Neuron (in vitro differentiated cells): Measurements from ENCODE around the gene PARD3B.
"Not testable (repeated sequence)": the region's sequence is repeated elsewhere in the genome, so short reads cannot be mapped to it uniquely, and the experiment has no call there.

Source experiments
- H2AFZ ChIP-seq: one replicate; pipeline ENCODE4 v1.6.1; 2013; ENCODE audit warnings: low read depth, mild to moderate bottlenecking, inconsistent platforms, low read length, moderate library complexity
- H3K27me3 ChIP-seq: one replicate; pipeline ENCODE4 v1.6.1; 2013; ENCODE audit warnings: low read length; ENCODE audit not compliant: insufficient read depth
- H3K36me3 ChIP-seq: one replicate; pipeline ENCODE4 v1.6.1; 2013; ENCODE audit warnings: low read length; ENCODE audit not compliant: insufficient read depth
- H3K4me1 ChIP-seq: one replicate; pipeline ENCODE4 v1.6.1; 2013; ENCODE audit warnings: low read length; ENCODE audit not compliant: insufficient read depth
- H3K4me3 ChIP-seq: 2 replicates; pipeline ENCODE4 v1.5.1; 2013; ENCODE audit warnings: mild to moderate bottlenecking, low read length, moderate library complexity
- H3K9me3 ChIP-seq: one replicate; pipeline ENCODE4 v1.6.1; 2013; ENCODE audit warnings: low read length

The PARD3B gene

GRCh38 chr2:205218816-205219215, 673.5 kb downstream of the PARD3B start:
- H3K4me3 ChIP-seq, H3K36me3 ChIP-seq, H2AFZ ChIP-seq, H3K9me3 ChIP-seq, H3K4me1 ChIP-seq, H3K27me3 ChIP-seq: not testable (repeated sequence)

GRCh38 chr2:205220559-205220958, 675.3 kb downstream of the PARD3B start:
- Histone ChIP-seq H3K27me3 (no peaks in the 10 kb centered on the region), H3K4me3 (no peak overlapping the region), H3K9me3 (no peaks in the 10 kb centered on the region), H2AFZ (no peak overlapping the region), H3K4me1 (no peaks in the 10 kb centered on the region), H3K36me3 (no peaks in the 10 kb centered on the region)

DNA sequence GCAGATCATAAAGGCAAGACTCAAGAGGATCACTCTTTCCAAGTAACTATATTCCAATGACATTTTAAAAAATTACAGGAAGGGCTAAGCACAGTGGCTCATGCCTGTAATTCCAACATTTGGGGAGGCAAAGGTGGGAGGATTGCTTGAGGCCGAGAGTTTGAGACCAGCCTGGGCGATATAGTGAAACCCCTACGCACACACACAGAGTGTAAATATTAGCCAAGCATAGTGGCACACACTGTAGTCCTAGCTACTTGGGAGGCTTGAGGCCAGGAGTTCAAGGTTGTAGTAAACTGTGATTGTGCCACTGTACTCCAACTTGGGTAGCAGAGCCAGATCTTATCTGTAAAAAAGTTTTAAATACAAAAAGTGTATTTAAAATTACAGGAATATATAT, 686.8 kb downstream of the PARD3B start:
- Histone ChIP-seq H3K9me3 (peaks cover 1% of the 10 kb centered on the region), H3K27me3 (no peaks in the 10 kb centered on the region), H3K4me1 (no peaks in the 10 kb centered on the region), H3K36me3 (peaks cover 3% of the 10 kb centered on the region), H2AFZ (no peak overlapping the region), H3K4me3 (no peak overlapping the region)

- no peaks in the 10 kb centered on the region for H3K27me3 ChIP-seq
- peaks cover under 1% of the 10 kb centered on the region for H3K9me3 ChIP-seq
- peaks cover 3% of the 10 kb centered on the region for H3K36me3 ChIP-seq
- no peaks in the 10 kb centered on the region for H3K4me1 ChIP-seq
- H3K4me3 ChIP-seq, result no peak overlapping the region
- no peak overlapping the region for H2AFZ ChIP-seq
Measured at GRCh38 chr2:205235434-205235833, 690.2 kb downstream of the PARD3B start.

- H2AFZ ChIP-seq, result no peak overlapping the region
- no peaks in the 10 kb centered on the region for H3K4me1 ChIP-seq
- H3K9me3 ChIP-seq, result no peaks in the 10 kb centered on the region
- H3K27me3 ChIP-seq, result no peaks in the 10 kb centered on the region
- no peak overlapping the region for H3K4me3 ChIP-seq
- no peaks in the 10 kb centered on the region for H3K36me3 ChIP-seq
Measured at GRCh38 chr2:205237524-205237923, 692.2 kb downstream of the PARD3B start.

GRCh38 chr2:205245001-205245400, 699.7 kb downstream of the PARD3B start:
- Histone ChIP-seq H3K9me3 (no peaks in the 10 kb centered on the region), H3K4me3 (no peak overlapping the region), H3K4me1 (no peaks in the 10 kb centered on the region), H3K36me3 (no peaks in the 10 kb centered on the region), H2AFZ (no peak overlapping the region), H3K27me3 (no peaks in the 10 kb centered on the region)

- no peak overlapping the region for H2AFZ ChIP-seq
- no peaks in the 10 kb centered on the region for H3K4me1 ChIP-seq
- H3K27me3 ChIP-seq, result no peaks in the 10 kb centered on the region
- no peaks in the 10 kb centered on the region for H3K9me3 ChIP-seq
- no peaks in the 10 kb centered on the region for H3K36me3 ChIP-seq
- no peak overlapping the region for H3K4me3 ChIP-seq
Measured at GRCh38 chr2:205245652-205246051, 700.4 kb downstream of the PARD3B start.

DNA sequence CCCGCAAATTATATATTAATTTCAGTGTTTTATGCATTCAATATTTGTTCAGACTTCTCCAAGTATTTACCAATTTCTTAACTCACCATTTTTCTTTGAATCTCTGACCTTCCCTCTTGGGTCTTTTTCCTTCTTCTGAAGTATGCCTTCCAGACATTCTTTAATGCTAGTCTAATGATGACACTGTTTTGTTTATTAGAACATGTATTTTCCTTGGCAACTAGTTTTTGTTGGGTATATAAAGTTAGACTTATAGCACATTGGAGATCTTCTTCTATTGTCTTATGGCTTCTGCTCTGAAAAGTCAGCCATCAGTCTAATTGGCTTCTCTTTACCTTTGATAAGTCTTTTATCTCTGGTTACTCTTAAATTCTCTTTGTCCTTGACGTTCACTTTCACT, 713.8 kb downstream of the PARD3B start:
- Histone ChIP-seq H3K9me3 (no peaks in the 10 kb centered on the region), H3K4me3 (no peak overlapping the region), H3K4me1 (no peaks in the 10 kb centered on the region), H3K36me3 (no peaks in the 10 kb centered on the region), H2AFZ (no peak overlapping the region), H3K27me3 (no peaks in the 10 kb centered on the region)

DNA sequence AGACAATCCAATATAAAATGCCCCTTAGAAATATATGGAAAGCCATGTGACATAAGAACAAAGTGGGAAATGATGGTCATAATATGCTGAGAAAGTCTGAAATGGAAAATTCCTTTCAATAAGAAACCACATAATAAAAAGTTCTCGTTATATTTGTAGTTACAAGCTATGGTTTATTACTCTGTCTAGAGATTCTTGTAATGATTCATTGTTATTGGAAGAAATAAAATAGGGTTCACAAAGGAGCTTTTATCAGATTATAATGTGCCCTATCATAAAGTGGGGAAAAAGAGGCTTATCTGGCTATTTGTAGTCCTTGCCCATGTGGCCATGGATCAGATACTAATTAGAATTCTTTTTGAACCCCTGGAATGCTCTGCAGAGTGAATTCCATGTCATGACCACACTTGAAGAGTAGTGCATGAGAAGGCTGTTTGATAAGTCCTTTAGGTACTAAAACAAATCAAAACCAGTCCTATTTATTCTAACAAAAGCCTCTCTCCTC, 716.3 kb downstream of the PARD3B start:
- Histone ChIP-seq H3K36me3 (no peaks in the 10 kb centered on the region), H3K4me3 (no peak overlapping the region), H3K9me3 (no peaks in the 10 kb centered on the region), H3K4me1 (no peaks in the 10 kb centered on the region), H2AFZ (no peak overlapping the region), H3K27me3 (no peaks in the 10 kb centered on the region)

- Histone ChIP-seq H3K4me1 (no peaks in the 10 kb centered on the region), H3K36me3 (no peaks in the 10 kb centered on the region), H3K27me3 (no peaks in the 10 kb centered on the region), H2AFZ (no peak overlapping the region), H3K9me3 (no peaks in the 10 kb centered on the region), H3K4me3 (no peak overlapping the region)
Measured at GRCh38 chr2:205267323-205267722, 722.0 kb downstream of the PARD3B start.

DNA sequence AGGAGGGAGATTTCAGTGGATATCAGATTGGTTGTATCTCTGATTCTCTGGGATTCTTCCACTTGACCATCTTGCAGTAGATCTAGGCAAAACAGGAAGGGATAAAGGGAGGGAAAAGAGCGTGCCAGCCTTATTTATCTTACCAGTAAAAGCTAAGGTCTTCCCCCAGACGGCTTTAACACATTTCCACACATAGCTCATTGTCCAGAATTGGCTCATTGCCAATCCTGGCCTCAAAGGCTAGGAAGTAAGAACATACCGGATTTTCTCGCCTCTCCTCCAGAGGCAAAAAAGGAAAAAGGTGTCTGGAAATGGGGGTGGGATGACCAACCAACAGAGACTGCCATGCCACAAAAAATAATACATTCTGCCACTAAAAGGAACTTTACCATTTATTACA, 725.4 kb downstream of the PARD3B start:
- Histone ChIP-seq H3K36me3 (no peaks in the 10 kb centered on the region), H3K4me1 (peaks cover 24% of the 10 kb centered on the region), H3K27me3 (no peaks in the 10 kb centered on the region), H3K9me3 (no peaks in the 10 kb centered on the region), H2AFZ (no peak overlapping the region), H3K4me3 (no peak overlapping the region)

DNA sequence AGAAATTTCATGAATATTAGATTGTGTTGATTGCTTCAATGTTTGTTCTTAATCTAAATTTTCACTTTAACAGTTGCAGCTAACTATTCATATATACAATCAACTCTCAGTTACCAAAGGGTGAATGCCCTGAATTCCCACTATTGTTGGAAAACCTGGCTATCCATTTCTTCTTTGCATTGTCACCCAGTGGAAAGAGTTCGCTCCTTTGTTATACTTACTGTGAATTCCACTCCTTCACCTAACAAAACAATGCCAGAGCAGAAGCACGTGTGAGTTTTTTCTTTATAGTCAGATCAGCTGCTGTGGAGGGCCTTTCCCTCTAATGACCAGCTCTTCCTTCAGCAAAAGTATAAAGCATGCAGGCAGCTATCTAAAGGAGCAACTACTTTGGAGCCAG, 727.9 kb downstream of the PARD3B start:
- H3K9me3 ChIP-seq, result no peaks in the 10 kb centered on the region
- no peak overlapping the region for H3K4me3 ChIP-seq
- no peaks in the 10 kb centered on the region for H3K27me3 ChIP-seq
- H3K4me1 ChIP-seq, result peaks cover 33% of the 10 kb centered on the region
- no peak overlapping the region for H2AFZ ChIP-seq
- no peaks in the 10 kb centered on the region for H3K36me3 ChIP-seq

GRCh38 chr2:205273627-205274026, 728.4 kb downstream of the PARD3B start:
- H3K27me3 ChIP-seq, result no peaks in the 10 kb centered on the region
- no peak overlapping the region for H3K4me3 ChIP-seq
- H2AFZ ChIP-seq, result no peak overlapping the region
- no peaks in the 10 kb centered on the region for H3K36me3 ChIP-seq
- no peaks in the 10 kb centered on the region for H3K9me3 ChIP-seq
- peaks cover 33% of the 10 kb centered on the region for H3K4me1 ChIP-seq

GRCh38 chr2:205274801-205275200, 729.5 kb downstream of the PARD3B start:
- no peaks in the 10 kb centered on the region for H3K27me3 ChIP-seq
- no peak overlapping the region for H2AFZ ChIP-seq
- H3K9me3 ChIP-seq, result no peaks in the 10 kb centered on the region
- no peak overlapping the region for H3K4me3 ChIP-seq
- no peaks in the 10 kb centered on the region for H3K36me3 ChIP-seq
- H3K4me1 ChIP-seq, result peaks cover 33% of the 10 kb centered on the region
